DND-41 (cell line): ENCODE measurements around the gene FBXO22.

Experiments
- ATAC-seq: fragments of 200-7000 bp; cut with Tn5 transposase; 3 replicates; pipeline ENCODE4 v1.9.1; 2021; ENCODE audit warnings: low read depth; ENCODE audit not compliant: insufficient read depth
- DNase-seq: peaks from one replicate; pipeline ENCODE4 v3.0.0-alpha.2; 2020
- H2AFZ ChIP-seq: 2 replicates; pipeline ENCODE4 v1.6.0; 2012; ENCODE audit warnings: low read depth, low read length
- H3K27ac ChIP-seq: 2 replicates; pipeline ENCODE4 v1.5.1; 2012; ENCODE audit warnings: low read length, inconsistent platforms
- H3K27me3 ChIP-seq: fragments of 200-600 bp; sonication (generic); 2 replicates; pipeline ENCODE4 v1.6.0; 2012; ENCODE audit warnings: low read length, mild to moderate bottlenecking, inconsistent platforms; ENCODE audit not compliant: insufficient read depth, poor library complexity
- H3K36me3 ChIP-seq: 2 replicates; pipeline ENCODE4 v1.5.1; 2012; ENCODE audit warnings: low read length, inconsistent platforms; ENCODE audit not compliant: insufficient read depth
- H3K4me1 ChIP-seq: 2 replicates; pipeline ENCODE4 v1.5.1; 2012; ENCODE audit warnings: mild to moderate bottlenecking, low read length; ENCODE audit not compliant: insufficient read depth
- H3K4me2 ChIP-seq: 2 replicates; pipeline ENCODE4 v1.6.0; 2012; ENCODE audit warnings: mild to moderate bottlenecking, moderate library complexity, low read length, inconsistent platforms; ENCODE audit not compliant: insufficient read depth
- H3K4me3 ChIP-seq, 2 experiments: fragments of 200-600 bp in 1 of 2; shearing (Covaris generic) in 1 of 2; 2 replicates each; pipeline ENCODE4 v1.5.1; 2012 to 2016; ENCODE audit warnings: inconsistent platforms in 2 of 2, low read length in 2 of 2, mild to moderate bottlenecking in 2 of 2, low read depth in 1 of 2, moderate library complexity in 1 of 2
- H3K79me2 ChIP-seq: 2 replicates; pipeline ENCODE4 v1.6.0; 2012; ENCODE audit warnings: low read length, inconsistent platforms; ENCODE audit not compliant: insufficient read depth
- H3K9ac ChIP-seq: 2 replicates; pipeline ENCODE4 v1.6.0; 2012; ENCODE audit warnings: low read depth, mild to moderate bottlenecking, inconsistent platforms, low read length, moderate library complexity
- H3K9me3 ChIP-seq: 2 replicates; pipeline ENCODE4 v1.5.1; 2012; ENCODE audit warnings: low read length, moderate library complexity, mild to moderate bottlenecking, inconsistent platforms; ENCODE audit not compliant: insufficient read depth, severe bottlenecking
- H4K20me1 ChIP-seq: 2 replicates; pipeline ENCODE4 v1.6.0; 2012; ENCODE audit warnings: low read length; ENCODE audit not compliant: insufficient read depth
- EZH2 ChIP-seq: IDR thresholded peaks from 3 replicates; pipeline ENCODE4 v1.6.1; 2012; ENCODE audit warnings: borderline replicate concordance, low read depth, mild to moderate bottlenecking, moderate library complexity, low read length, inconsistent platforms; ENCODE audit not compliant: severe bottlenecking
- TF ChIP-seq, protein P1 (sequence below): IDR thresholded peaks from 2 replicates; pipeline ENCODE4 v1.5.1; 2012; ENCODE audit warnings: borderline replicate concordance, low read length, moderate library complexity, mild to moderate bottlenecking; ENCODE audit not compliant: poor library complexity, severe bottlenecking; ENCODE audit errors: extremely low read depth

Gene FBXO22

GRCh38 chr15:75925440-75925839, 21.8 kb downstream of the FBXO22 start:
- Histone ChIP-seq H2AFZ (no peak overlapping the region), H3K79me2 (no peaks in the 10 kb centered on the region)

DNA sequence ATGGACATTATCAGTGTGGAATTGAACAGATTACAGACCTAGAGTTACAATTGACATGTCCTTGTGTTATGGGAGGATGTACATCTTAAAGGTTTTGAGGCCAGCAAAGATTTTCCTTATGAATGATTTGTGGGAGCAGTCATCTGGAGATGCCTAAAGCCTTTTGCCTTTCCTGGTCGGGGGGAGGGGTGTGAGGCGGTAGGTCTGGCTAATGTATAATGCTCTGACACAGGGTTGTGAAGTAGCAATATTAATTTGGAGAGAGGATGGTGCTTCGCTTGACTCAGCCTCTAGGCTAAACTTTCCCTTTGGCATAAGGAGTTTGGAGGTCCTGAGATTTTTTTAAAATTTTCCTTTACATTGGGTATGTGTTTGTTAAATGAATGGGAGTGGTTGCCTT, 23.3 kb downstream of the FBXO22 start:
- no peaks in the 10 kb centered on the region for H3K4me1 ChIP-seq
- no peak overlapping the region for H3K9ac ChIP-seq
- H3K79me2 ChIP-seq, result no peaks in the 10 kb centered on the region
- no peaks in the 10 kb centered on the region for H3K9me3 ChIP-seq
- no peak overlapping the region for H2AFZ ChIP-seq
- peaks cover 15% of the 10 kb centered on the region for H3K36me3 ChIP-seq
- TF ChIP-seq EZH2, result no peak
- TF ChIP-seq, protein P1, sequence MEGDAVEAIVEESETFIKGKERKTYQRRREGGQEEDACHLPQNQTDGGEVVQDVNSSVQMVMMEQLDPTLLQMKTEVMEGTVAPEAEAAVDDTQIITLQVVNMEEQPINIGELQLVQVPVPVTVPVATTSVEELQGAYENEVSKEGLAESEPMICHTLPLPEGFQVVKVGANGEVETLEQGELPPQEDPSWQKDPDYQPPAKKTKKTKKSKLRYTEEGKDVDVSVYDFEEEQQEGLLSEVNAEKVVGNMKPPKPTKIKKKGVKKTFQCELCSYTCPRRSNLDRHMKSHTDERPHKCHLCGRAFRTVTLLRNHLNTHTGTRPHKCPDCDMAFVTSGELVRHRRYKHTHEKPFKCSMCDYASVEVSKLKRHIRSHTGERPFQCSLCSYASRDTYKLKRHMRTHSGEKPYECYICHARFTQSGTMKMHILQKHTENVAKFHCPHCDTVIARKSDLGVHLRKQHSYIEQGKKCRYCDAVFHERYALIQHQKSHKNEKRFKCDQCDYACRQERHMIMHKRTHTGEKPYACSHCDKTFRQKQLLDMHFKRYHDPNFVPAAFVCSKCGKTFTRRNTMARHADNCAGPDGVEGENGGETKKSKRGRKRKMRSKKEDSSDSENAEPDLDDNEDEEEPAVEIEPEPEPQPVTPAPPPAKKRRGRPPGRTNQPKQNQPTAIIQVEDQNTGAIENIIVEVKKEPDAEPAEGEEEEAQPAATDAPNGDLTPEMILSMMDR, result no peak
- DNase-seq (no peak), ATAC-seq (no peak)
- no peaks in the 10 kb centered on the region for H4K20me1 ChIP-seq
- H3K27me3 ChIP-seq, result no peaks in the 10 kb centered on the region
- H3K4me2 ChIP-seq, result no peak overlapping the region
- H3K4me3 ChIP-seq, result no peak overlapping the region
- no peak overlapping the region for H3K27ac ChIP-seq

More at GRCh38 chr15:75925440-75925839, 21.8 kb downstream of the FBXO22 start:
- TF ChIP-seq, protein P1, result no peak
- TF ChIP-seq EZH2, result no peak
- Histone ChIP-seq H3K9me3 (no peaks in the 10 kb centered on the region), H3K9ac (no peak overlapping the region), H3K36me3 (peaks cover 11% of the 10 kb centered on the region; the same call in 1 of the 2 replicates), H4K20me1 (no peaks in the 10 kb centered on the region), H3K4me2 (no peak overlapping the region), H3K4me3 (no peak overlapping the region), H3K27me3 (no peaks in the 10 kb centered on the region), H3K4me1 (no peaks in the 10 kb centered on the region), H3K27ac (no peak overlapping the region)
- DNase-seq, result no peak
- no peak for ATAC-seq

- no peak for DNase-seq
- H3K4me3 ChIP-seq, result no peak overlapping the region
- no peak overlapping the region for H3K27ac ChIP-seq
- TF ChIP-seq, protein P1, result no peak
- no peak for TF ChIP-seq EZH2
- H3K9ac ChIP-seq, result no peak overlapping the region
- H3K36me3 ChIP-seq, result peaks cover 20% of the 10 kb centered on the region
- no peaks in the 10 kb centered on the region for H3K4me1 ChIP-seq
- no peaks in the 10 kb centered on the region for H3K79me2 ChIP-seq
- no peaks in the 10 kb centered on the region for H3K27me3 ChIP-seq
- no peaks in the 10 kb centered on the region for H3K9me3 ChIP-seq
- no peak overlapping the region for H2AFZ ChIP-seq
- H3K4me2 ChIP-seq, result no peak overlapping the region
- no peaks in the 10 kb centered on the region for H4K20me1 ChIP-seq
- ATAC-seq, result no peak
These were observed 23.9 kb downstream of the FBXO22 start for GRCh38 chr15:75927601-75928000.
